Mucosa of descending colon (tissue), 3 donors: ENCODE measurements around the gene VAT1L. TPM values are rescaled to one million over a fixed set of nuclear protein-coding genes. Genes with fewer than 3 reads are reported as not detected.

Experiments
- ATAC-seq: fragments of 200-7000 bp; cut with Tn5 transposase; one replicate; pipeline ENCODE4 v1.9.1; 2020; ENCODE audit warnings: mild to moderate bottlenecking, moderate library complexity
- DNase-seq, 3 donors: peaks; one replicate each; pipeline ENCODE4 v3.0.0-alpha.2; 2020
- H3K36me3 ChIP-seq: fragments of 200-600 bp; one replicate; pipeline ENCODE4 v1.8.0; 2021; ENCODE audit warnings: low read depth, mild to moderate bottlenecking
- H3K4me1 ChIP-seq: fragments of 200-600 bp; one replicate; pipeline ENCODE4 v1.8.0; 2021; ENCODE audit warnings: low read depth, mild to moderate bottlenecking
- H3K4me3 ChIP-seq: fragments of 200-600 bp; one replicate; pipeline ENCODE4 v1.8.0; 2021; ENCODE audit warnings: mild to moderate bottlenecking
- H3K9me3 ChIP-seq: fragments of 200-600 bp; one replicate; pipeline ENCODE4 v1.8.0; 2021; ENCODE audit warnings: mild to moderate bottlenecking
- intact Hi-C, 2 donors: fragments of 100-400 bp; cut with DNase I in 1 of 2; cut with micrococcal nuclease in 1 of 2; formaldehyde crosslinking; loops; one replicate each; pipeline versions ENCODE4 v1.11.0 to v1.11.1; 2022; cut with DNase I, micrococcal nuclease
- total RNA-seq, 3 donors: library from RNA; stranded (reverse); fragmentation: NEBNext Ultra II Directional in 2 of 3; extraction: Animal tissue kit (Norgen Biotek cat#: 25700) in 2 of 3; gene quantifications; one replicate each; pipeline versions ENCODE4 v1.2.1 to v1.2.4, GENCODE V29; 2021 to 2023
- TF ChIP-seq, protein P1 (sequence below): fragments of 200-600 bp; IDR thresholded peaks from one replicate; pipeline ENCODE4 v1.8.0; 2022; ENCODE audit warnings: antibody characterized with exemption, mild to moderate bottlenecking
- donor health status: DM: no; HTN: no; CAD: no; lungs with moderate emphysema.
- donor health status: DM: no; HTN: no; CAD: no.
- donor health status: DM: no; HTN: yes; CAD: no.

Gene VAT1L
- total RNA-seq, 3 donors from 2014 or later: 0.84 to 8.7 (median 0.84) TPM

DNA sequence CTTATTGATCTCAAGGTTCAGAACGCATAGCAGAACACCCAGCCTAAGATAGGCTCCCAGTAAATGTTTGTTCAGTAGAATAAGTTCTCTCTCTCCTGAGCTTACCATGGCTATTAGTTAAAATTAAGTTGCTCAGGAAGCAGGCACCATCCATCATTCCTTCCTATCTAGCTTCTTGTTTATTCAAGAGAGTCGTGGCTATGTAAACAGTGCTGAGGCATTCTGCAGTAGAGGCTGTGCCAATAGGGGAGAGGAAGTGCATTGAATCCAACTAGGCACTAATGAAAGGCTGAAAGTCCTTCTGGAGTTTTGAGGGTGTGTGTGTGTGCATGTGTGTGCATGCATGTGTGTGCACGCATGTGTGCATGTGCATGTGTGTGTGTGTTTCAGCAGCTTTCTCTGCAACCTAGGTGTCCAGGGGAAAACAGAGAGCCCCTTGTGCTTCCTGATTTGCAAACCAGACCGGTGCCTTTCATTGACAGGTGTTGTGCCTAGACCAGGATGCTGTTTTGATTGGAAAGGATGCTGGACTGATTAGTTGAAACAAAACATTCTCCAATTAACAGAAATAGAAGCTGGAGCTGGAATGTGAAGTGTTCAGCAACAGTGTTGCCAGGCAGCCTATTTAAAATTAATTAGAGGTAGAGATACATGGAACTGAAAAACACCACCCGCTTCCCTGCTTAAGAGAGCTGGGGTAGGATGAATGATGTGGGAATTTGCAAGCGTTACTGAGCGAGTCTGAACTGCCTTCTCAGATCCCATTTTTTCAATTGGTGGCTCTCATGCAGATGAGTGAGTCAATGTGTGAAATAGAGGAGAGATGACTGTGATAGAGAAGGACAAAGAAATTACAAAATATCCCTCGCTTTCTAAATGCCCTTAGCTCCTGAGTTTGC is 130.7 kb downstream of the VAT1L start:
- intact Hi-C loops: no loop called here
- peak; percentile 15 for ATAC-seq
- H3K4me3 ChIP-seq: no peak overlapping the region
- no peak for DNase-seq
- H3K4me1 ChIP-seq: peaks cover 5% of the 10 kb centered on the region
- TF ChIP-seq, protein P1, sequence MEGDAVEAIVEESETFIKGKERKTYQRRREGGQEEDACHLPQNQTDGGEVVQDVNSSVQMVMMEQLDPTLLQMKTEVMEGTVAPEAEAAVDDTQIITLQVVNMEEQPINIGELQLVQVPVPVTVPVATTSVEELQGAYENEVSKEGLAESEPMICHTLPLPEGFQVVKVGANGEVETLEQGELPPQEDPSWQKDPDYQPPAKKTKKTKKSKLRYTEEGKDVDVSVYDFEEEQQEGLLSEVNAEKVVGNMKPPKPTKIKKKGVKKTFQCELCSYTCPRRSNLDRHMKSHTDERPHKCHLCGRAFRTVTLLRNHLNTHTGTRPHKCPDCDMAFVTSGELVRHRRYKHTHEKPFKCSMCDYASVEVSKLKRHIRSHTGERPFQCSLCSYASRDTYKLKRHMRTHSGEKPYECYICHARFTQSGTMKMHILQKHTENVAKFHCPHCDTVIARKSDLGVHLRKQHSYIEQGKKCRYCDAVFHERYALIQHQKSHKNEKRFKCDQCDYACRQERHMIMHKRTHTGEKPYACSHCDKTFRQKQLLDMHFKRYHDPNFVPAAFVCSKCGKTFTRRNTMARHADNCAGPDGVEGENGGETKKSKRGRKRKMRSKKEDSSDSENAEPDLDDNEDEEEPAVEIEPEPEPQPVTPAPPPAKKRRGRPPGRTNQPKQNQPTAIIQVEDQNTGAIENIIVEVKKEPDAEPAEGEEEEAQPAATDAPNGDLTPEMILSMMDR: no peak
- H3K9me3 ChIP-seq: no peaks in the 10 kb centered on the region
- H3K36me3 ChIP-seq: no peaks in the 10 kb centered on the region

GRCh38 chr16:77919761-77920415 is 131.5 kb downstream of the VAT1L start:
- Histone ChIP-seq H3K9me3 (no peaks in the 10 kb centered on the region), H3K4me3 (no peak overlapping the region), H3K36me3 (no peaks in the 10 kb centered on the region), H3K4me1 (peaks cover 5% of the 10 kb centered on the region)
- ATAC-seq: no peak
- DNase-seq: no peak
- intact Hi-C loops: no loop called here
- TF ChIP-seq, protein P1: no peak

GRCh38 chr16:77920984-77921383 is 132.6 kb downstream of the VAT1L start:
- DNase-seq: no peak
- intact Hi-C loops: no loop called here
- no peak for ATAC-seq
- Histone ChIP-seq H3K4me3 (no peak overlapping the region), H3K4me1 (peaks cover 5% of the 10 kb centered on the region), H3K9me3 (no peaks in the 10 kb centered on the region), H3K36me3 (no peaks in the 10 kb centered on the region)
- TF ChIP-seq, protein P1: no peak

DNA sequence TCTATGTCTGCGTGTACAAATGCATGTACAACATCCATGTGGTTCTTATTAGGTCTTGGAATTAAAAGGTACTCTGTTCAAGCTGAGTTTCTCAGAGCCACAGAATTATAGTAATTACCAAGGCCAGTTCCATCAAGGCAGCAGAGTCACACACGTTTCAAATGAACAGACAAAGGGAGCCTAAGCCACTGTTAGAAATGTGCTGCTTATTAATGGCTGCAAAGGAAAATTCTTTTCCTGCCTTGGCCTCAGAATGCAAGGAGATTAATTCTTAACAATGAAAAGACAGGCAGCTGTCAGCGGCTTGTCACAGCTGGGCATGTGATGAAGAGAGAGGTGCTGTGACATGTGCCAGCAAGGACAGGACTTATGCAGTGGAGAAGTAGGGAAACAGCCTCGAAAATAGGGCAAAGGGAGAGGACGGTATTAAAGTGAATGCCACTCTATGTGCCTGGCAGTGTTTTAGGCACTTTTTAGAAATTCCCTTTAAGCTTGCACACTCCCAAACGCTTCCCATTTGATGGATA is 133.9 kb downstream of the VAT1L start:
- peaks cover 5% of the 10 kb centered on the region for H3K4me1 ChIP-seq
- ATAC-seq (no peak), DNase-seq (no peak)
- TF ChIP-seq, protein P1: no peak
- no peak overlapping the region for H3K4me3 ChIP-seq
- intact Hi-C loops: no loop called here
- H3K9me3 ChIP-seq: no peaks in the 10 kb centered on the region
- no peaks in the 10 kb centered on the region for H3K36me3 ChIP-seq

DNA sequence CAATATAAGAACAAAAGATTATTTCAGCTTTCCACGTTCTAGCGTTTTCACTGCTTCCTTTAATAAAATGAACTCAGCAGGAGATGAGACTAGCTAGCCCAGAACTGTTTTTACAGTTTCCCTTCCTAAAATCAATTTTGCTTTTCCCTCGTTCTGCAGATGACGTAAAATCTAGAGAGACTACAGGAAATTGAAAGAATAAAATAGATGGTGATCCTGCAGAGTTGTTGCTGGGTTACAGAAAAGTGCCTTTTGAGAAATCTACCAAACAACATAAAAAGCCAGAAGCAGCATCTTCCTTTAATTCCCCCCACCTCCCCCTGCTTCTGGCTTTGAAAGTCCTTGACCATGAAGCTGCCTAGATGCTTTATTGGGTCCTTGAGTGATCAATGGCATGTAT is 137.2 kb downstream of the VAT1L start:
- intact Hi-C loops: no loop called here
- no peak overlapping the region for H3K4me3 ChIP-seq
- H3K4me1 ChIP-seq: no peaks in the 10 kb centered on the region
- ATAC-seq: no peak
- H3K36me3 ChIP-seq: no peaks in the 10 kb centered on the region
- H3K9me3 ChIP-seq: no peaks in the 10 kb centered on the region
- no peak for DNase-seq
- TF ChIP-seq, protein P1: no peak
